AG04450 (cell line): ENCODE data around the gene KRTAP2-2. TPM values are rescaled to one million over a fixed set of nuclear protein-coding genes. Genes with fewer than 3 reads are reported as not detected.
"Not testable (repeated sequence)": the region's sequence is repeated elsewhere in the genome, so short reads cannot be mapped to it uniquely, and the experiment has no call there.

Source experiments
- CTCF ChIA-PET: fragments of 300-600, 350-600 bp; formaldehyde crosslinking; extraction: SDS; loops from one replicate; lab custom pipeline; 2022; ENCODE audit warnings: antibody characterized with exemption, inconsistent platforms; lab: Charles Lee
- POLR2A ChIA-PET: fragments of 350-600 bp; formaldehyde crosslinking; extraction: SDS; loops from one replicate; lab custom pipeline; 2021; ENCODE audit warnings: antibody characterized with exemption, inconsistent platforms; lab: Yijun Ruan, JAX
- DNase-seq: peaks from one replicate; pipeline ENCODE4 v3.0.0-alpha.2; 2011; ENCODE audit warnings: low read depth, low spot score
- H3K27ac ChIP-seq: one replicate; pipeline ENCODE4 v1.5.1; 2012; ENCODE audit warnings: low read depth, low read length, control low read depth
- H3K27me3 ChIP-seq: one replicate; pipeline ENCODE4 v1.6.0; 2012; ENCODE audit warnings: low read length; ENCODE audit not compliant: control insufficient read depth, insufficient read depth
- H3K4me3 ChIP-seq: 2 replicates; pipeline ENCODE4 v1.5.1; 2011; ENCODE audit warnings: mild to moderate bottlenecking, low read depth, low read length, control low read depth
- H3K9me3 ChIP-seq: 2 replicates; pipeline ENCODE4 v1.5.1; 2012; ENCODE audit warnings: low read length; ENCODE audit not compliant: control insufficient read depth, insufficient read depth
- polyA minus RNA-seq: library from RNA; depleted of rRNA, polyadenylated mRNA; stranded (reverse); fragments of >200 nt; gene quantifications from 2 replicates; pipeline ENCODE4 v1.2.3, GENCODE V29; 2011; rRNA and poly(A)+ RNA removed
- polyA plus RNA-seq: library from polyadenylated mRNA; depleted of rRNA; stranded (reverse); fragments of >200 nt; gene quantifications from 2 replicates; pipeline ENCODE4 v1.2.3, GENCODE V29; 2011; rRNA removed
- TF ChIP-seq, protein P1 (sequence below): IDR thresholded peaks from 2 replicates; pipeline ENCODE4 v1.5.1; 2011; ENCODE audit warnings: low read depth, low read length, control low read depth, inconsistent platforms

KRTAP2-2 gene, protein sequence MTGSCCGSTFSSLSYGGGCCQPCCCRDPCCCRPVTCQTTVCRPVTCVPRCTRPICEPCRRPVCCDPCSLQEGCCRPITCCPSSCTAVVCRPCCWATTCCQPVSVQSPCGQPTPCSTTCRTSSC
- not detected in 2 replicates for polyA plus RNA-seq
- polyA minus RNA-seq: 0.32 TPM in 1 of 2 replicates, not detected in the other

DNA sequence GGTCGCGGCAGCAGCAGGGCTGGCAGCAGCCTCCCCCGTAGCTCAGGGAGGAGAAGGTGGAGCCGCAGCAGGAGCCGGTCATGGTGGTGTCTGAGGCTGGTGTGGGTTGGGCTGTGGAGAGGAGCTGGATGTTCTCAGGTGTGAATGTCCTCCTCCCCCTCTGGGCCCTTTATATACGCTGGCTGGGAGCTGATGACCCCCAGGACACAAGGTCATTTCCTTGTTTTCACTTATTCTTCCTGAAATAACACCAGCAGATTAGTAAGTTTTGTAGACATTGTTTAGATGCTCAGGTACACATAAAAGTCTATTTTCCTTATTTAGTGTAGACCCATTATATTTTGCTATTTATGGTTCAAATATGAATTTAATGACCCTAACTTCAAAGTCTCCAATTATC lies at the start of gene KRTAP2-2:
Gene KRTAP2-2, minus strand, starts transcription at position 101 of the 400 bp plus-strand sequence. Its CDS starts 19 bp downstream, at position 82.
- POLR2A ChIA-PET, H3K27me3 ChIP-seq, DNase-seq, H3K4me3 ChIP-seq, H3K27ac ChIP-seq, H3K9me3 ChIP-seq: not testable (repeated sequence)
- CTCF ChIA-PET: interaction anchor here (1.3 kb wide), 1 partner anchor 273 kb away, joined by 3 read pairs; no protein-coding TSS in a partner anchor

DNA sequence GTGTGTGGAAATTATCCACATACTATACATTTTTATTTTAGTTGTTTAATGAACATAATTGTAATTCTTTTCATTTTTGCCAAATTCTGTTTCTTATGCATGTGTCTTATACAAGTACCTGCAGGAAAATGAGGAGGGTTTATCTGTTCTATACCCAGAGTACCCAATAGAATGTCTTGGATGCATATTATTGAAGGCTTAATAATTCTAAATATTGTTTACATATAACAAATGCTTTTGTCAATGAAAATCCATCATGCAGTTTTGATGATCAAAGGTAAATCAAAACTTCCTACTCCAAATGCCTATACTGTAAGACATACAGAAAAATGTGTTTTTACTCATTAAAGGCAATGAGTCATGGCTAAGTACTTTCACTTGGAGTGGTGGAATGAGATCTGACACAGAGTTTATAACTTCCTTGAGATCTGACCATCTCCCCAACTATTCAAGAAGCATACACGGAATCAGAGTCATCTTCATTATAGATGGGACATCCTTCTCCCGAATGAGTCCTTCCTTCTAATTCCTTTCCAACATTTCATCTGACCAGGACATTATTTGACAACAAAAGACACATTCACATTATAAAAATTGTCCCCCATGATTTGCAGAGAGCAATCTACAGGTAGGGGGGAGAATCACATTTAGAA lies 49.5 kb upstream of the KRTAP2-2 start:
- H3K27ac ChIP-seq, H3K27me3 ChIP-seq, POLR2A ChIA-PET, H3K9me3 ChIP-seq, H3K4me3 ChIP-seq: not testable (repeated sequence)
- DNase-seq: peak; percentile 23
- CTCF ChIA-PET: interaction anchor here (0.6 kb wide), 1 partner anchor 544 kb away, joined by 3 read pairs; no protein-coding TSS in a partner anchor

DNA sequence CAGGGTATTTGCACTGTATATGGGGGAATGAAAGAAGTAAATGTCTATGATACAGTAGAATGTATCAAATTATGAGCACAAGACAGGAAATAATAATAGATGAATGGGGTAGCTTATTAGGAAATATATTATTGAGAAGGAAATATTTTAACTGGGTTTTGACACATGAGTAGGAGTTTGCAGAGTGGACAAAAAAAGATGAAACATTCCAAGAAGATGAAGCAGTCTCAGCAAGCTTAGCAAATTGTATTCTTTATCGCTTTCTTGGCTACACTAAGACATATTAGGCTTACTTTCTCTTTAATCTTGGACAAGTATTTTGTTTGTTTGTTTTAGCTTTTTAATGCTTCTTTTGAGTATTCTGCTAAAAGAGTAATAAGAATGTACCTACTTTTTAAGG lies 48.9 kb upstream of the KRTAP2-2 start:
- Histone ChIP-seq H3K27ac (no peak overlapping the region), H3K9me3 (no peaks in the 10 kb centered on the region), H3K4me3 (no peak overlapping the region), H3K27me3 (no peaks in the 10 kb centered on the region)
- POLR2A ChIA-PET: no interaction called here
- no peak for DNase-seq
- TF ChIP-seq, protein P1, sequence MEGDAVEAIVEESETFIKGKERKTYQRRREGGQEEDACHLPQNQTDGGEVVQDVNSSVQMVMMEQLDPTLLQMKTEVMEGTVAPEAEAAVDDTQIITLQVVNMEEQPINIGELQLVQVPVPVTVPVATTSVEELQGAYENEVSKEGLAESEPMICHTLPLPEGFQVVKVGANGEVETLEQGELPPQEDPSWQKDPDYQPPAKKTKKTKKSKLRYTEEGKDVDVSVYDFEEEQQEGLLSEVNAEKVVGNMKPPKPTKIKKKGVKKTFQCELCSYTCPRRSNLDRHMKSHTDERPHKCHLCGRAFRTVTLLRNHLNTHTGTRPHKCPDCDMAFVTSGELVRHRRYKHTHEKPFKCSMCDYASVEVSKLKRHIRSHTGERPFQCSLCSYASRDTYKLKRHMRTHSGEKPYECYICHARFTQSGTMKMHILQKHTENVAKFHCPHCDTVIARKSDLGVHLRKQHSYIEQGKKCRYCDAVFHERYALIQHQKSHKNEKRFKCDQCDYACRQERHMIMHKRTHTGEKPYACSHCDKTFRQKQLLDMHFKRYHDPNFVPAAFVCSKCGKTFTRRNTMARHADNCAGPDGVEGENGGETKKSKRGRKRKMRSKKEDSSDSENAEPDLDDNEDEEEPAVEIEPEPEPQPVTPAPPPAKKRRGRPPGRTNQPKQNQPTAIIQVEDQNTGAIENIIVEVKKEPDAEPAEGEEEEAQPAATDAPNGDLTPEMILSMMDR: no peak
- CTCF ChIA-PET: interaction anchor here (0.6 kb wide), 1 partner anchor 545 kb away, joined by 3 read pairs; no protein-coding TSS in a partner anchor

DNA sequence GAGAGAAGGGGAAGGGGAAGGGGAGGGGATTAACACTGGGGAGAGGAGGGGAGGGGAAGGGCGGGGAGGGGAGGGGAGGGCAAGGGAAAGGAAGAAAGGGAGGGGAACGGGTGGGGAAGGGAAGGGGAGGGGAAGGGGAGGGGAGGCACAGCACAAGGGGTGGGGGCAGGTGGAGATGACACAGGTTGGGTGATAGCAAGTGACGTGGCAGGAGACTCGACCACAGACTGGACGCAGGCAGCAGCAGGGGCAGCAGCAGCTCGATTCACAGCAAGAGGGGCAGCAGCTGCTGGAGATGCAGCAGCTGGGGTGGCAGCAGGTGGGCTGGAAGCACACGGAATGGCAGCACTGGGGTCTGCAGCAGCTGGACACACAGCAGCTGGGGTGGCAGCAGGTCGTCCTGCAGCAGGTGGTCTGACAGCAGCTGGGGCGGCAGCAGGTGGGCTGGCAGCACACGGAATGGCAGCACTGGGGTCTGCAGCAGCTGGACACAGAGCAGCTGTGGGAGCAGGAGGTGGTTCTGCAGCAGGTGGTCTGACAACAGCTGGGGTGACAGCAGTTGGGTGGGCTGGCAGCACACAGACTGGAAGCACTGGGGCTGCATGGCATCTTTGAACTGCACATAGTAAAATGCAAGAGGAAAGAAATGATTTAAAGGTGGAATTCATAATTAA lies 46.7 kb upstream of the KRTAP2-2 start, which contains the start of gene KRTAP4-16:
Gene KRTAP4-16, minus strand, starts transcription at position 624 of the 674 bp plus-strand sequence. Its CDS starts 0 bp downstream, at position 624.
- ChIA-PET POLR2A (no interaction called here), CTCF (interaction anchor here (0.6 kb wide), 1 partner anchor 127 kb away, joined by 4 read pairs; no protein-coding TSS in a partner anchor)
- Histone ChIP-seq H3K27ac (no peak within 1 kb of the TSS), H3K9me3 (no peaks in the 10 kb centered on the region), H3K27me3 (no peaks in the 10 kb centered on the region), H3K4me3 (no peak within 1 kb of the TSS)
- TF ChIP-seq, protein P1: no peak
- no peak for DNase-seq

DNA sequence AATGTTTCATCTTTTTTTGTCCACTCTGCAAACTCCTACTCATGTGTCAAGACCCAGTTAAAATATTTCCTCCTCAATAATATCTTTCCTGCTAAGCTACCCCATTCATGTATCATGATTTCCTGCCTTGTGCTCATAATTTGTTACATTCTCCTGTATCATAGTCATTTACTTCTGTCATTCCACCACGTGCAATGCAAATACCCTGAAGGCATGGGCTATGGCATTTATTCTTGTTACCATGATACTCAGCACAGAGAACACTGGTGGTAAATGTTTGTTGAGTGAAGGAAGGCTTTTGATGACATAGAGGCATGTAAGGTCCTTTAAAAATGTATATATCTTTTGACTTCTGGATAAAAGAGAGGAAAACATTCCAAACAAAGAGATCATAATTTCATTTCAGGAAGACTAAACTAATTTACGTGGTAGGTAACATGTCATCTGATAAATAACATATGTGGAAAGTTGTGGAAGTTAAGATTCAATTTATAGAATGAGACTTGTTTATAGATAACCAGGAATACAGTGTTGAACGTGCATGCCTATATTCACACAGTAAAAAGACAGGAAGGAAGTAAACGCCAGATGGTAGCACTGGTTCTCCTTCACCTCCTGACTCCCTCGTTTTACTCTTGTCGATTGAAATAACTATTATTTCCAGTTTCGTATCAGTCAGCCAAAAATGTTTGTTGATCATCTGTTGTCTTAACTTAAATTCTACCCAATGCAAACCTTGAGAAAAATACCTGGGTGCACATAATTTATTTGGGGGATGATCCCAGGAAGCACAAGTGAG lies 44.9 kb upstream of the KRTAP2-2 start:
- H3K9me3 ChIP-seq, H3K4me3 ChIP-seq, CTCF ChIA-PET, H3K27ac ChIP-seq, POLR2A ChIA-PET, H3K27me3 ChIP-seq: not testable (repeated sequence)
- DNase-seq: peak; percentile 10

DNA sequence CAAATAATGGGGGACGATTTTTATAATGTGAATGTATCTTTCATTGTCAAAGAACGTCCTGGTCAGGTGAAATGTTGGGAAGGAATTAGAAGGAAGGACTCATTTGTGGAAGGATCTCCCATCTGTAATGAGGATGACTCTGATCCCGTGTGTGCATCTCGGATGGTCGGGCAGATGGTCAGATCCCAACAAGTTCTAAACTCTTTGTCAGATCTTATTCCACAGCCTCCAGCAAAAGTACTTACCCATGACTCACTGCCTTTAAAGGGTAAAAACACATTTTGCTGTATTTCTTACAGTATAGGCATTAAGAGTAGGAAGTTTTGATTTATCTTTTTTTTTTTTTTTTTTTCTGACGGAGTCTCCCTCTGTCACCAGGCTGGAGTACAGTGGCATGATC lies 43.5 kb upstream of the KRTAP2-2 start:
- Histone ChIP-seq H3K4me3 (no peak overlapping the region), H3K27ac (no peak overlapping the region), H3K27me3 (no peaks in the 10 kb centered on the region), H3K9me3 (no peaks in the 10 kb centered on the region)
- DNase-seq: no peak
- ChIA-PET CTCF (no interaction called here), POLR2A (no interaction called here)
- TF ChIP-seq, protein P1: no peak
